Astrocyte (in vitro differentiated cells and primary cell): Measurements from ENCODE around the gene SNRNP25. TPM values are rescaled to one million over a fixed set of nuclear protein-coding genes. Genes with fewer than 3 reads are reported as not detected.
A peak's percentile ranks its signal among the peaks of the same experiment; 100 is the strongest.

ENCODE experiments used
- DNase-seq: peaks from one replicate; pipeline ENCODE4 v3.0.0-alpha.2; 2010; ENCODE audit warnings: low read depth
- FAIRE-seq: peaks from 2 replicates; lab custom pipeline; 2011; peaks lifted over from hg19 to GRCh38; lab: Jason Lieb, UNC
- H2AFZ ChIP-seq: 2 replicates; pipeline ENCODE4 v1.6.0; 2012; ENCODE audit warnings: low read depth, low read length, inconsistent platforms
- H3K27ac ChIP-seq: 2 replicates; pipeline ENCODE4 v1.5.1; 2011; ENCODE audit warnings: low read depth, low read length, inconsistent platforms
- H3K27me3 ChIP-seq: 2 replicates; pipeline ENCODE4 v1.6.0; 2011; ENCODE audit warnings: low read length, inconsistent platforms; ENCODE audit not compliant: insufficient read depth
- H3K36me3 ChIP-seq: 2 replicates; pipeline ENCODE4 v1.5.1; 2011; ENCODE audit warnings: low read length, inconsistent platforms; ENCODE audit not compliant: insufficient read depth
- H3K4me1 ChIP-seq: 2 replicates; pipeline ENCODE4 v1.5.1; 2011; ENCODE audit warnings: low read length, inconsistent platforms; ENCODE audit not compliant: insufficient read depth
- H3K4me2 ChIP-seq: 2 replicates; pipeline ENCODE4 v1.6.0; 2012; ENCODE audit warnings: low read length, inconsistent platforms
- H3K4me3 ChIP-seq: 2 replicates; pipeline ENCODE4 v1.5.1; 2011; ENCODE audit warnings: low read depth, mild to moderate bottlenecking, low read length, inconsistent platforms; ENCODE audit not compliant: insufficient read depth
- H3K79me2 ChIP-seq: 2 replicates; pipeline ENCODE4 v1.6.0; 2012; ENCODE audit warnings: mild to moderate bottlenecking, low read length, inconsistent platforms; ENCODE audit not compliant: insufficient read depth
- H3K9ac ChIP-seq: 2 replicates; pipeline ENCODE4 v1.6.0; 2012; ENCODE audit warnings: mild to moderate bottlenecking, low read length, inconsistent platforms
- H3K9me3 ChIP-seq: 2 replicates; pipeline ENCODE4 v1.5.1; 2012; ENCODE audit warnings: low read depth, mild to moderate bottlenecking, low read length, inconsistent platforms; ENCODE audit not compliant: insufficient read depth
- H4K20me1 ChIP-seq: 2 replicates; pipeline ENCODE4 v1.6.0; 2012; ENCODE audit warnings: low read length, inconsistent platforms; ENCODE audit not compliant: insufficient read depth
- H3K27ac Mint-ChIP-seq: one replicate; pipeline ENCODE4 v1.8.0; 2021; ENCODE audit warnings: mild to moderate bottlenecking, mixed read lengths; ENCODE audit not compliant: unreplicated experiment
- H3K27me3 Mint-ChIP-seq: one replicate; pipeline ENCODE4 v1.8.0; 2021; ENCODE audit warnings: low read depth, mixed read lengths; ENCODE audit not compliant: unreplicated experiment
- H3K36me3 Mint-ChIP-seq: one replicate; pipeline ENCODE4 v1.8.0; 2021; ENCODE audit warnings: low read depth, mixed read lengths; ENCODE audit not compliant: unreplicated experiment
- H3K4me1 Mint-ChIP-seq: one replicate; pipeline ENCODE4 v1.8.0; 2021; ENCODE audit warnings: low read depth, mixed read lengths; ENCODE audit not compliant: unreplicated experiment
- H3K4me3 Mint-ChIP-seq: one replicate; pipeline ENCODE4 v1.8.0; 2021; ENCODE audit warnings: mild to moderate bottlenecking, moderate library complexity, mixed read lengths; ENCODE audit not compliant: unreplicated experiment
- H3K9me3 Mint-ChIP-seq: one replicate; pipeline ENCODE4 v1.8.0; 2021; ENCODE audit warnings: mild to moderate bottlenecking, mixed read lengths; ENCODE audit not compliant: unreplicated experiment
- EZH2 ChIP-seq: IDR thresholded peaks from 2 replicates; pipeline ENCODE4 v1.6.1; 2012; ENCODE audit warnings: mild to moderate bottlenecking, low read length, inconsistent platforms; ENCODE audit not compliant: insufficient read depth
- total RNA-seq: library from RNA; stranded (reverse); gene quantifications from 2 replicates; pipeline ENCODE4 v1.2.1, GENCODE V29; 2021
- TF ChIP-seq, protein P1 (sequence below): IDR thresholded peaks from 2 replicates; pipeline ENCODE4 v1.5.1; 2011; ENCODE audit warnings: low read depth, mild to moderate bottlenecking, inconsistent platforms, low read length, moderate library complexity; ENCODE audit not compliant: insufficient read depth

The SNRNP25 gene
- total RNA-seq, 1 donor from 2014 or later: 34.1 TPM

DNA sequence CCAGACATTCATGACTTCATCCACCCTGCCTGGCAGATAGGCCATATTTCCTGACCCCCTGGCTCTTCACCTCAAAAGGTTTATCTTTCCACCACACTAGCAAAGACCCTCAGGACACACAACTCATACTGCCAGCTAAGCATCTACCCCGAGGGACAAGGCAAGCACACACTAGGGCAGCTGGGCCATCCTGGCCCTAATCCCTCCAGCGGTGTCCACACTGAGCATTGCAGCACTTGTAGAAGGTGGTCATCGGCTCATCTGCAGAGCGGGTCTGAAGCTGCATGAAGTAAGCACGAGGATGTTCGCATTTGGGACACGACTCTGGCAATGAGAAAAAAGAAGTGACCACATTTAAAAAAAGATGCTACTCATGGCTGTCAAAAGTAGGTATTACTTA, 6.4 kb upstream of the SNRNP25 start:
- H4K20me1 ChIP-seq: peaks cover 3% of the 10 kb centered on the region
- H3K4me3 ChIP-seq: no peak overlapping the region
- no peaks in the 10 kb centered on the region for H3K27me3 ChIP-seq
- Mint-ChIP-seq H3K4me3 (no peak overlapping the region), H3K27me3 (no peaks in the 10 kb centered on the region), H3K36me3 (peaks cover 24% of the 10 kb centered on the region), H3K4me1 (peaks cover 7% of the 10 kb centered on the region), H3K27ac (peak overlapping the region; percentile 91), H3K9me3 (no peaks in the 10 kb centered on the region)
- FAIRE-seq (no peak), DNase-seq (no peak)
- no peak overlapping the region for H3K27ac ChIP-seq
- H3K9ac ChIP-seq: no peak overlapping the region
- no peaks in the 10 kb centered on the region for H3K9me3 ChIP-seq
- H3K36me3 ChIP-seq: peaks cover 12% of the 10 kb centered on the region
- peaks cover 11% of the 10 kb centered on the region for H3K79me2 ChIP-seq
- no peaks in the 10 kb centered on the region for H3K4me1 ChIP-seq
- no peak overlapping the region for H2AFZ ChIP-seq
- no peak overlapping the region for H3K4me2 ChIP-seq
- TF ChIP-seq EZH2: no peak
- TF ChIP-seq, protein P1, sequence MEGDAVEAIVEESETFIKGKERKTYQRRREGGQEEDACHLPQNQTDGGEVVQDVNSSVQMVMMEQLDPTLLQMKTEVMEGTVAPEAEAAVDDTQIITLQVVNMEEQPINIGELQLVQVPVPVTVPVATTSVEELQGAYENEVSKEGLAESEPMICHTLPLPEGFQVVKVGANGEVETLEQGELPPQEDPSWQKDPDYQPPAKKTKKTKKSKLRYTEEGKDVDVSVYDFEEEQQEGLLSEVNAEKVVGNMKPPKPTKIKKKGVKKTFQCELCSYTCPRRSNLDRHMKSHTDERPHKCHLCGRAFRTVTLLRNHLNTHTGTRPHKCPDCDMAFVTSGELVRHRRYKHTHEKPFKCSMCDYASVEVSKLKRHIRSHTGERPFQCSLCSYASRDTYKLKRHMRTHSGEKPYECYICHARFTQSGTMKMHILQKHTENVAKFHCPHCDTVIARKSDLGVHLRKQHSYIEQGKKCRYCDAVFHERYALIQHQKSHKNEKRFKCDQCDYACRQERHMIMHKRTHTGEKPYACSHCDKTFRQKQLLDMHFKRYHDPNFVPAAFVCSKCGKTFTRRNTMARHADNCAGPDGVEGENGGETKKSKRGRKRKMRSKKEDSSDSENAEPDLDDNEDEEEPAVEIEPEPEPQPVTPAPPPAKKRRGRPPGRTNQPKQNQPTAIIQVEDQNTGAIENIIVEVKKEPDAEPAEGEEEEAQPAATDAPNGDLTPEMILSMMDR: no peak

DNA sequence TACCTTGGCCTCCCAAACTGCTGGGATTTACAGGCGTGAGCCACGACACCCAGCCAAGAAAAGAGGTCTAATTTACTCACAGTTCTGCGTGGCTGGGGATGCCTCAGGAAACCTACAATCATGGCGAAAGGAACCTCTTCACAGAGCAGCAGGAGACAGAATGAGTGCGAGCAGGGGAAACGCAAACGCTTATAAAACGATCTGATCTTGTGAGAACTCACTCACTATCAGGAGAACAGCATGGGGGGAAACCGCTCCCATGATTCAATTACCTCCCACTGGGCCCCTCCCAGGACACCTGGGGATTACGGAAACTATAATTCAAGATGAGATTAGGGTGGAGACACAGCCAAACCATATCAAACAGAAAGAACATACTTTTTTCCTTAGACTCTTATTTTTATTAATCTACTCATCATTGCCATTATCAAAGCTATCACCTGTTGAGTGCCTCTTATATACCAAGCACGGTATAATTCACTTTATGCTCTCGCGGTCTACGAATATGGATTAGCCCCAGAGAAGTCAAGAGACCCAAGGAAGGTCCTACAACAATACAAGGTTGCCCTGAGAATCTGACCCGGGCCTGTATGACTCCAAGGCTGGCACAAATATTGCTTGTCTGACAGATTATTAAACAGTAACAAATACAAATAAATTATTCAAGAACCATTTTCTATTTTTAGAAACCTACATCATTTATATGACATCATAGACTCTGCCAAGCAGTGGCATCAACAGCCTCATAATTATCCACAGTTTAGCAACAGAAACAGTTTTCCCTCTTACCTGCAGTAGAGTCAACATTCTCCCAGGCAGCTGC, 2.6 kb upstream of the SNRNP25 start:
- H3K79me2 ChIP-seq: peaks cover 20% of the 10 kb centered on the region
- H3K4me3 Mint-ChIP-seq: peak overlapping the region; percentile 71
- H2AFZ ChIP-seq: no peak overlapping the region
- peaks cover 12% of the 10 kb centered on the region for H4K20me1 ChIP-seq
- no peaks in the 10 kb centered on the region for H3K9me3 Mint-ChIP-seq
- H3K4me1 ChIP-seq: peaks cover 8% of the 10 kb centered on the region
- TF ChIP-seq EZH2: no peak
- TF ChIP-seq, protein P1: no peak
- FAIRE-seq (no peak), DNase-seq (no peak)
- no peaks in the 10 kb centered on the region for H3K9me3 ChIP-seq
- no peak overlapping the region for H3K27ac Mint-ChIP-seq
- peaks cover 12% of the 10 kb centered on the region for H3K36me3 Mint-ChIP-seq
- H3K4me3 ChIP-seq: no peak overlapping the region
- H3K36me3 ChIP-seq: peaks cover 12% of the 10 kb centered on the region
- no peaks in the 10 kb centered on the region for H3K27me3 ChIP-seq
- peaks cover 7% of the 10 kb centered on the region for H3K4me1 Mint-ChIP-seq
- peak overlapping the region; percentile 30 for H3K4me2 ChIP-seq
- no peak overlapping the region for H3K9ac ChIP-seq
- no peak overlapping the region for H3K27ac ChIP-seq
- H3K27me3 Mint-ChIP-seq: no peaks in the 10 kb centered on the region

DNA sequence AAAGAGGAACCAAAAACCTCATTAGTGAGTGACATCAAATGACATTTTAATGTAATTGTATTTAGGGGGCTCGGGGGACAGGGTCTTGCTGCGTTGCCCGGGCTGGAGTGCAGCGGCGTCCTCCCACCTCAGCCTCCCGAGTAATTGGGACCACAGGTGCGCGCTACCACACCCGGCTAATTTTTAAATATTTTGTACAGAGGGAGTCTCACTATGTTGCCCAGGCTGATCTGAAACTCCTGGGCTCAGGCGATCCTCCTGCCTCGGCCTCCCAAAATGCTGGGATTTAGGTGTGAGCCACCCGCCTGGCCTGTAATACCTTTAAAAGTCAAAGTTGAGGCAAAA, 581 bp downstream of the SNRNP25 start:
- peak overlapping the region; percentile 92 for H3K4me2 ChIP-seq
- Mint-ChIP-seq H3K9me3 (no peaks in the 10 kb centered on the region), H3K36me3 (peaks cover 12% of the 10 kb centered on the region), H3K4me3 (peak overlapping the region; percentile 98), H3K27ac (no peak overlapping the region), H3K27me3 (no peaks in the 10 kb centered on the region), H3K4me1 (peaks cover 4% of the 10 kb centered on the region)
- H3K27me3 ChIP-seq: no peaks in the 10 kb centered on the region
- H3K4me3 ChIP-seq: peak overlapping the region; percentile 70
- peaks cover 20% of the 10 kb centered on the region for H3K79me2 ChIP-seq
- FAIRE-seq: no peak
- H3K27ac ChIP-seq: peak overlapping the region; percentile 19
- H2AFZ ChIP-seq: peak overlapping the region; percentile 85
- peaks cover 37% of the 10 kb centered on the region for H4K20me1 ChIP-seq
- peaks cover 8% of the 10 kb centered on the region for H3K4me1 ChIP-seq
- DNase-seq: no peak
- TF ChIP-seq, protein P1: no peak
- no peak for TF ChIP-seq EZH2
- H3K9ac ChIP-seq: peak overlapping the region; percentile 89
- H3K9me3 ChIP-seq: no peaks in the 10 kb centered on the region
- H3K36me3 ChIP-seq: peaks cover 29% of the 10 kb centered on the region
